ENCODE measurements around the gene ZSCAN30.

DNA sequence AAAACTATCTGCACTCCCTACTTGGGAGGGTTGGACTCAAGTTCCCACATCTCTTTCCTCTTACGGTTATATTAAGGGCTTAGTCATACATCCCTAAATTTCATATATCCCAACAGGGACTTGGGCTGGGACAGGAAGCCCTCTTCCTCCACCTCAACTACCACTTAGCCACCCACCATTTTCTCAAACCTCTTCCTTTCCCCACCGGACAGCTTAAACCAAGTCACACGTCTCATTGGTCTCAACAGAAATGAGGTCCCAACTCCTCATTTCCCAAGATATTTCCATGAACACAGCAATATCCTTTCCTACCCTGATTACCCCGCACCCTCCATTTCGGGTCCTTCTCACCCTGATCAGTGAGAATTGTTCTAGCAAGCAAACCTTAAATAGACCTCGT, 736 bp downstream of the ZSCAN30 start:
- no peak for TF ChIP-seq EZH2 (IDR thresholded peaks at IDR 0.05; ENCODE audit: borderline replicate concordance, low read length)
- TF ChIP-seq, protein P1, sequence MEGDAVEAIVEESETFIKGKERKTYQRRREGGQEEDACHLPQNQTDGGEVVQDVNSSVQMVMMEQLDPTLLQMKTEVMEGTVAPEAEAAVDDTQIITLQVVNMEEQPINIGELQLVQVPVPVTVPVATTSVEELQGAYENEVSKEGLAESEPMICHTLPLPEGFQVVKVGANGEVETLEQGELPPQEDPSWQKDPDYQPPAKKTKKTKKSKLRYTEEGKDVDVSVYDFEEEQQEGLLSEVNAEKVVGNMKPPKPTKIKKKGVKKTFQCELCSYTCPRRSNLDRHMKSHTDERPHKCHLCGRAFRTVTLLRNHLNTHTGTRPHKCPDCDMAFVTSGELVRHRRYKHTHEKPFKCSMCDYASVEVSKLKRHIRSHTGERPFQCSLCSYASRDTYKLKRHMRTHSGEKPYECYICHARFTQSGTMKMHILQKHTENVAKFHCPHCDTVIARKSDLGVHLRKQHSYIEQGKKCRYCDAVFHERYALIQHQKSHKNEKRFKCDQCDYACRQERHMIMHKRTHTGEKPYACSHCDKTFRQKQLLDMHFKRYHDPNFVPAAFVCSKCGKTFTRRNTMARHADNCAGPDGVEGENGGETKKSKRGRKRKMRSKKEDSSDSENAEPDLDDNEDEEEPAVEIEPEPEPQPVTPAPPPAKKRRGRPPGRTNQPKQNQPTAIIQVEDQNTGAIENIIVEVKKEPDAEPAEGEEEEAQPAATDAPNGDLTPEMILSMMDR (IDR thresholded peaks at IDR 0.05; ENCODE audit: low read length) = no peak

Measured in OCI-LY1 (cell line).